OCI-LY7 (cell line): ENCODE data around the gene HS3ST3A1.

Source experiments
- CTCF ChIP-seq: fragments of 200-600 bp; sonication (generic); conservative IDR thresholded peaks from 2 replicates; pipeline ENCODE4 v1.5.1; 2014; ENCODE audit warnings: mild to moderate bottlenecking, antibody characterized with exemption, low read length, moderate library complexity, mixed read lengths
- EZH2phosphoT487 ChIP-seq: fragments of 200-600 bp; sonication (generic); IDR thresholded peaks from 2 replicates; pipeline ENCODE4 v1.6.1; 2018; ENCODE audit warnings: low read depth, borderline replicate concordance, mild to moderate bottlenecking, mixed run types, antibody characterized with exemption, low read length, moderate library complexity, mixed read lengths

- TF ChIP-seq CTCF = no peak
- no peak for TF ChIP-seq EZH2phosphoT487
Measured at GRCh38 chr17:13508896-13509295, 92.8 kb downstream of the HS3ST3A1 start.
